HG03457 (cell line): ENCODE measurements around the gene MPHOSPH6.
"Not testable (repeated sequence)": the region's sequence is repeated elsewhere in the genome, so short reads cannot be mapped to it uniquely, and the experiment has no call there.

Experiments used
- ATAC-seq: cut with Tn5 transposase; IDR thresholded peaks from one replicate; pipeline ENCODE4 v1.9.1; 2021; ENCODE audit warnings: moderate number of reproducible peaks; ENCODE audit not compliant: unreplicated experiment

MPHOSPH6 gene

DNA sequence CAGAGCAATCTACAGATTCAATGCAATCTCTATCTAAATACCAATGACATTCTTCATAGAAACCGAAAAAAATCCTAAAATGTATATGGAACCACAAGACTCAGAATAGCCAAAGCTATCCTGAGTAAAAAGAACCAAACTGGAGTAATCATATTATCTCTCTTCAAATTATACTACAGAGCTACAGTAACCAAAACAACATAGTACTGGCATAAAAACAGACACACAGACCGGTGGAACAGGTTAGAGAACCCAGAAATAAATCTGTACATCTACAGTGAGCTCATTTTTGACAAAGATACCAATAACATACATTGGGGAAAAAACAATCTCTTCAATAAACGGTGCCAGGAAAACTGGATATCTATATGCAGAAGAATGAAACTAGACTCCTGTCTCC is 45.4 kb downstream of the MPHOSPH6 start:
- no peak for ATAC-seq

DNA sequence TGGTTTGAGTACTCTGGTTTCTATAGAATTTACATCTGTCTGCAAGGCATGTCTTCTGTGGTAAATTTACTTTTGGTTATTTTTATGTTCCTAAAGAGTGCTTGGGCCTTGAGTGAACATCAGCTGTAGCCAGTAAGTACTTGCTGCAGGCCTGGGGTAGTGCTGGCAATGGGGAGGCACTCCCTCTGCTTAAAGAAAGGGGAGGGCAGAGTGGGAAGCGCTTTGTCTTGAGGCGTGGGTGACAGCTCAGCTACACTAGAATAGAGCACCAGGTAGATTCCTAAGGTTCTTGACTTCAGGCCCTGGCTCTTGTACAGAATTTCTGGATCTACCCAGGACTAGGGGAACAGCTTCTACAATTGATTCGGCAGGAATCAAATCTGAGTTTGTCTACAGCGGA is 50.6 kb downstream of the MPHOSPH6 start:
- ATAC-seq, result no peak

DNA sequence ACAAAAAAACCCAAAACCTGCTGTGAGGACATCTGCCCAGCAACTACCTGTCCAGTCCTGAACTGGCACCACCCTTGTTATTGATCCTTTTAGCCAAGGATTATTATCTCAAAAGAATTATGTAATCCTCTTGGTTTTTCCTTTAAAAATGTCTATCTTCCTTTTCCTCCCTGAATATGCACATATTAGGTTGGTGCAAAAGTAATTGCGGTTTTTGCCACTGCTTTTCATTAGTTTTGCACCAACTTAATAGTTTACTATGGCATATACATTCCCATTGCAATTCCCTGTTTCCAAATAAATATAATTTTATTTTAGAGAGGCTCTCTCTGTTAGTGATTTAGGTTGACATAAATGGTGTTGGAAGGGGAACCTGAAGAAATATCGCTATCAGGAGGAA is 51.3 kb downstream of the MPHOSPH6 start:
- ATAC-seq, result no peak

DNA sequence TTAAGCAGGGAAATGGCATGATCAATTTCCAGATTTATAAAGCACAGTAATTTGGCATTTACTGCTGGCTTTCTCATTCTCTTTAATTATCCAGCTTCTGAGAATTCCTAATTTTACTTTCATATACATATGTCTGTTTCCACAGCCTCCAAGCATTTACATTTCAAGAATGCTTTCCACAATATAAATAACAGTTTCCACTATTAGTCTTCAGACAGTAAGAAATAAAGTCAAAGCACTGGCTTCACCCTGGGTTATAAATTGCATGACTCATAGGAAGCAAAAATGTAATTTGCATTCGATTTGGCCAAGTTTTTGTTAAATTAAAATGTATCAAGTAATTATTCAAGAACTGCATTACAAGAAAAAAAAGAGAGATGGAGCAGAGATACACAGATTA is 53.5 kb downstream of the MPHOSPH6 start:
- ATAC-seq, result no peak

DNA sequence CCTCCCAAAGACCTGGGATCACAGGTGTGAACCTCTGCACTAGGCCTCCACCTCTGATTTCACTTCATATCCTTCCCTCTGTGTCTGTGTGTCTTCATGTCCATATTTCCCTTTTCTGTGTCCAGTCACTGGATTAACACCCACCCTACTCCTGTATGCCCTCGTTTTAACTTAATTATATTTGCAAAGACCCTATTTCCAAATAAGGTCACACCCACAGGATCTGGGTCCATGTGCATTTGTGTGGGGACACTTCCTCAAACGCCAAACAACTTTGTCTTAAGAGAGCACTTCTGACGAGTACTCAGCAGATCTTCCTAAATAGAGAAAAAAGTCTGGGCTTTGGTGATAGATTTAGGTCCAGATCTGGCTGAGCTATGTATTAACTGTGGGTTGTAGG is 56.3 kb downstream of the MPHOSPH6 start:
- ATAC-seq, result no peak

DNA sequence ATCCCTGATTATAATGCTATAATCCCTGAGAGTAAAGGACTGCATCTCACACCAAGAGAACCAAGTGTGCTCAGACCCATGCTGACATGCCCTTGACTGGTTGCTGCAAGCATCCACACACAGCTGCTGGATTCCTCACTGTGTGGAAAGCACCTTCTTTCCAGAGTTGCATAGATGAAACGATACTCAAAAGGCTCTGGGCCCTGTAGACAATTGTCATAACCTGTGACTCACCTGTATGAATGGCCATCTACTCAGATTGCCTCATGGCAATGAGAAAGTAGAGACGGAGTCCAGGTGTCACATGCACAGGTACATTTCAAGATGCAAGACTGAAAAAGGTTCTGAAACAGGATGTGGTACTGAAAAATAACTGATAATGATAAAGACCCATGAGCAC is 58.1 kb downstream of the MPHOSPH6 start:
- no peak for ATAC-seq

DNA sequence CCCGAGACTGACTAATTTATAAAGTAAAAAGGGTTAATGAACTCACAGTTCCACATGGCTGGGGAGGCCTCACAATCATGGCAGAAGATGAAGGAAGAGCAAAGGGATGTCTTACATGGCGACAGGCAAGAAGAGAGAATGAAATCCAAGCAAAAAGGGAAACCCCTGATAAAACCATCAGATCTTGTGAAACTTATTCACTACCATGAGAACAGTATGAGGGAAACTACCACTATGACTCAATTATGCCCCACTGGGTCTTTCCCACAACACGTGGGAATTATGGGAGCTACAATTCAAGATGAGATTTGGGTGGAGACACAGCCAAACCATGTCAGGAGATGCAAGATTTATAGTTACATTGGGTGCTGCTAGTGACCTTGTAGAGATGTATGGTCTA is 60.8 kb downstream of the MPHOSPH6 start:
- ATAC-seq, result not testable (repeated sequence)

DNA sequence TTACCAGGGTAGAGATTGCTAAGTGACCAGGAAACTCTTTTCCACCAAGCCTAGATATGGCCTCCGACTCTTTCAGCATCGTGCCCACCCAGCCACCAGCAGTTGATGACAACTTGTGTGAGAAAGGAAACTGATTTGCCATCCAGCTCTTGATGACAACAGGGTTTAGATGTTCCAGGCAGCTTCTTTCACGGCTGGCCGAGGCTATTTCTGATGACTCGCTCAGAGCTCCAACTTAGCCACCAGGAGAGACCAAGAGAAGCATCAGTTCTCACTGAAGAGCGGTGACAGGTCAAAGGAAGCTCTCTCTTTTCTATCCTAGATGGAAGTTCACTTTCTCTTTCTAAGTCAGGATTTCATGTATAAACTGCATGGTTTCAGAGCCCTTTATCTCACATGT is 61.2 kb downstream of the MPHOSPH6 start:
- ATAC-seq, result no peak

DNA sequence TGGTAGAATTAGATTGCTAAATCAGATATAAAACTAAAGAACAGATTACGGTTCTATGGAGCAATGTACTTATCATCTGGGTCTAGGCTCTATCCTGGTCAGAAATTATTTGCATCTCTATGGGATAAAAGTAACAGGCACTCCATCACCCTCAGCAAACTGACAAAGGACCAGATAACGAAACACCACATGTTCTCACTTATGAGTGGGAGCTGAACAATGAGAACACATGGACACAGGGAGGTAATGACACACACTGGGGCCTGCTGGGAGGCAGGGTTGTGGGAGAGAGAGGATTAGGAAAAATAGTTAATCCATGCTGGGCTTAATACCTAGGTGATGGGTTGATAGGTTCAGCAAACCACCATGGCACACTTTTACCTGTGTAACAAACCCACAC is 61.9 kb downstream of the MPHOSPH6 start:
- no peak for ATAC-seq

DNA sequence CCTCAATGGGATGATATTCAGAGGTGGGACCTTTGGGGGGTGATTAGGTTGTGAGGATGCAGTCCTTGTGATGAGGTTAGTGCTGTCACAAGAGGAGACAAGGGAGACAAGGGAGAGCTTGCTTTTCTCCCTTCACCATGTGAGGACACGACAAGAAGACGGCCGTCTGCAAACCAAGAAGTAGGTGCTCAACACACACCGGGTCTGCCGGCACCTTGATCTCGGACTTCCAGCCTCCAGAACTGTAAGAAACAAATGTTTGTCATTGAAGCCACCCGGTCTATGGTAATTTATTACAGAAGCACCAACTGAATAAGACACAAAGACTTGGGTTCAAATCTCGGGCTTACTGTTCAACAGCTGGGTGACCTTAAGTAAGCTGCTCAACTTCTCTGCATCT is 64.9 kb downstream of the MPHOSPH6 start:
- ATAC-seq, result no peak
